Vagina (tissue), 2 donors: ENCODE results near the gene TTC7B.

Experiments used
- CTCF ChIP-seq, 3 experiments: fragments of 450-650 bp in 2 of 3; fragments of 200-600 bp in 1 of 3; sonication (generic) in 1 of 3; IDR thresholded peaks; one replicate each; pipeline ENCODE4 v1.5.1; 2017 to 2019; ENCODE audit warnings: antibody characterized with exemption in 3 of 3, mild to moderate bottlenecking in 2 of 3, moderate library complexity in 2 of 3
- POLR2A ChIP-seq, 2 donors: fragments of 450-650 bp; IDR thresholded peaks; one replicate each; pipeline ENCODE4 v1.6.1; 2017; ENCODE audit warnings: antibody characterized with exemption in 2 of 2, mild to moderate bottlenecking in 2 of 2, moderate library complexity in 2 of 2
- POLR2AphosphoS5 ChIP-seq, 2 donors: sonication (generic); formaldehyde crosslinking; IDR thresholded peaks; one replicate each; pipeline ENCODE4 v1.9.0; 2017; ENCODE audit warnings: antibody characterized with exemption in 2 of 2, mild to moderate bottlenecking in 2 of 2, low read depth in 1 of 2; ENCODE audit not compliant: insufficient read depth in 1 of 2

- no peak for TF ChIP-seq CTCF (IDR thresholded peaks at IDR 0.05)
- TF ChIP-seq POLR2AphosphoS5 (IDR thresholded peaks at IDR 0.05; ENCODE audit: insufficient read depth in 1 of 2, low read depth in 1 of 2) = no peak
- no peak for TF ChIP-seq POLR2A (IDR thresholded peaks at IDR 0.05)
Observed at GRCh38 chr14:90576981-90577660, 239.1 kb downstream of the TTC7B start.
